ENCODE data around the gene AMBRA1.

DNA sequence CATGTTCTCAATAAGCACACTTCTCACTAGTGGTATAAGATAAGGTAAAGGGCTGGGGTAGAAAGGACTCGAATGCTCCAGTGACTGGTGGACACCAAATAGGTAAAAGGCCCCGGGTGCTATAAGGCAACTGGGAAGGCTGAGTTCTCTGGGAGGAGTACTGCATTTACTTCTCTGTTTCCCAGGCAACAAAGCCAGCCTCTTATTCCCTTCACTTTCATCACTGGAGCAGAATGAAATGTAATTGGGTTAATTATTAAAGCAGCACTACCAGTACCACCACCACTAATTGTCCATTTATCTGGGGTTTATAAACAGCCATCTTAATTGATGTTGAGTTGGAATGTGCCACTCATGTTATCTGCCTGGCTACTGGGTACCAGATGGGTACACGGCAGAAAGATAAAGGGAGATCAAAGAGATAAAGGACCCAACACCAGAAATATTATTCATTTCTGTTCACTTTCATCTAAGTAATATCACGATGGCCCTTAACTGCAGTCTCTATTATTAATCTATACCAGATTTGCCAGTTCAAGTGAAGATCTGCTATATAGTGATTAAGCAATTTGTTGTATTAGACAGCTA, 107.9 kb downstream of the AMBRA1 start:
- TF ChIP-seq POLR2AphosphoS5 (IDR thresholded peaks at IDR 0.05): no peak
- TF ChIP-seq, protein P1, sequence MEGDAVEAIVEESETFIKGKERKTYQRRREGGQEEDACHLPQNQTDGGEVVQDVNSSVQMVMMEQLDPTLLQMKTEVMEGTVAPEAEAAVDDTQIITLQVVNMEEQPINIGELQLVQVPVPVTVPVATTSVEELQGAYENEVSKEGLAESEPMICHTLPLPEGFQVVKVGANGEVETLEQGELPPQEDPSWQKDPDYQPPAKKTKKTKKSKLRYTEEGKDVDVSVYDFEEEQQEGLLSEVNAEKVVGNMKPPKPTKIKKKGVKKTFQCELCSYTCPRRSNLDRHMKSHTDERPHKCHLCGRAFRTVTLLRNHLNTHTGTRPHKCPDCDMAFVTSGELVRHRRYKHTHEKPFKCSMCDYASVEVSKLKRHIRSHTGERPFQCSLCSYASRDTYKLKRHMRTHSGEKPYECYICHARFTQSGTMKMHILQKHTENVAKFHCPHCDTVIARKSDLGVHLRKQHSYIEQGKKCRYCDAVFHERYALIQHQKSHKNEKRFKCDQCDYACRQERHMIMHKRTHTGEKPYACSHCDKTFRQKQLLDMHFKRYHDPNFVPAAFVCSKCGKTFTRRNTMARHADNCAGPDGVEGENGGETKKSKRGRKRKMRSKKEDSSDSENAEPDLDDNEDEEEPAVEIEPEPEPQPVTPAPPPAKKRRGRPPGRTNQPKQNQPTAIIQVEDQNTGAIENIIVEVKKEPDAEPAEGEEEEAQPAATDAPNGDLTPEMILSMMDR (IDR thresholded peaks at IDR 0.05): no peak

Data from transverse colon (tissue), 4 donors.